Loucy (cell line): ENCODE measurements around the gene PLCB3.

Experiments
- H2AFZ ChIP-seq: fragments of 200-600 bp; sonication (generic); 2 replicates; pipeline ENCODE4 v1.6.0; 2016; ENCODE audit warnings: antibody characterized with exemption, mild to moderate bottlenecking, low read length, moderate library complexity
- H3F3A ChIP-seq: fragments of 200-600 bp; 2 replicates; pipeline ENCODE4 v1.6.0; 2016; ENCODE audit warnings: antibody characterized with exemption, low read depth, mild to moderate bottlenecking
- H3K27me3 ChIP-seq: fragments of 200-600 bp; sonication (generic); 2 replicates; pipeline ENCODE4 v1.6.1; 2014; ENCODE audit warnings: low read length, mild to moderate bottlenecking; ENCODE audit not compliant: insufficient read depth, poor library complexity, severe bottlenecking
- H3K36me3 ChIP-seq: fragments of 200-600 bp; sonication (generic); 2 replicates; pipeline ENCODE4 v1.6.1; 2016; ENCODE audit warnings: low read length; ENCODE audit not compliant: insufficient read depth
- H3K4me1 ChIP-seq: fragments of 200-600 bp; sonication (generic); 2 replicates; pipeline ENCODE4 v1.5.1; 2014; ENCODE audit warnings: low read length, mild to moderate bottlenecking; ENCODE audit not compliant: insufficient read depth, poor library complexity, severe bottlenecking
- H3K4me2 ChIP-seq: fragments of 200-600 bp; sonication (generic); 2 replicates; pipeline ENCODE4 v1.6.0; 2014; ENCODE audit warnings: antibody characterized with exemption, low read length, low read depth, mild to moderate bottlenecking; ENCODE audit not compliant: poor library complexity, severe bottlenecking
- H3K4me3 ChIP-seq: fragments of 200-600 bp; sonication (generic); 2 replicates; pipeline ENCODE4 v1.5.1; 2014; ENCODE audit warnings: low read length, mild to moderate bottlenecking, mixed read lengths; ENCODE audit not compliant: poor library complexity, severe bottlenecking
- H3K79me2 ChIP-seq: fragments of 200-600 bp; sonication (generic); 2 replicates; pipeline ENCODE4 v1.6.1; 2014; ENCODE audit warnings: low read length; ENCODE audit not compliant: insufficient read depth
- H3K9ac ChIP-seq: fragments of 200-600 bp; sonication (generic); 2 replicates; pipeline ENCODE4 v1.6.0; 2014; ENCODE audit warnings: mild to moderate bottlenecking, low read depth, low read length, moderate library complexity; ENCODE audit not compliant: poor library complexity, severe bottlenecking
- H3K9me2 ChIP-seq: fragments of 200-600 bp; sonication (generic); replicated peaks from 2 replicates; pipeline ENCODE4 v1.6.1; 2016; ENCODE audit warnings: low read depth, low read length, mixed read lengths
- H3K9me3 ChIP-seq: fragments of 200-600 bp; sonication (generic); 2 replicates; pipeline ENCODE4 v1.6.1; 2014; ENCODE audit warnings: mild to moderate bottlenecking, antibody characterized with exemption, low read length, low read depth; ENCODE audit not compliant: insufficient read depth
- H4K20me1 ChIP-seq: fragments of 200-600 bp; sonication (generic); 2 replicates; pipeline ENCODE4 v1.6.0; 2014; ENCODE audit warnings: antibody characterized with exemption, low read length, mild to moderate bottlenecking; ENCODE audit not compliant: insufficient read depth, poor library complexity, severe bottlenecking
- CTCF ChIP-seq: fragments of 200-600 bp; sonication (generic); conservative IDR thresholded peaks from 2 replicates; pipeline ENCODE4 v1.5.1; 2014; ENCODE audit warnings: mild to moderate bottlenecking, antibody characterized with exemption, low read length
- EZH2phosphoT487 ChIP-seq: fragments of 200-600 bp; IDR thresholded peaks from 2 replicates; pipeline ENCODE4 v1.6.1; 2018; ENCODE audit warnings: antibody characterized with exemption, mild to moderate bottlenecking, moderate library complexity, borderline replicate concordance

Gene PLCB3

DNA sequence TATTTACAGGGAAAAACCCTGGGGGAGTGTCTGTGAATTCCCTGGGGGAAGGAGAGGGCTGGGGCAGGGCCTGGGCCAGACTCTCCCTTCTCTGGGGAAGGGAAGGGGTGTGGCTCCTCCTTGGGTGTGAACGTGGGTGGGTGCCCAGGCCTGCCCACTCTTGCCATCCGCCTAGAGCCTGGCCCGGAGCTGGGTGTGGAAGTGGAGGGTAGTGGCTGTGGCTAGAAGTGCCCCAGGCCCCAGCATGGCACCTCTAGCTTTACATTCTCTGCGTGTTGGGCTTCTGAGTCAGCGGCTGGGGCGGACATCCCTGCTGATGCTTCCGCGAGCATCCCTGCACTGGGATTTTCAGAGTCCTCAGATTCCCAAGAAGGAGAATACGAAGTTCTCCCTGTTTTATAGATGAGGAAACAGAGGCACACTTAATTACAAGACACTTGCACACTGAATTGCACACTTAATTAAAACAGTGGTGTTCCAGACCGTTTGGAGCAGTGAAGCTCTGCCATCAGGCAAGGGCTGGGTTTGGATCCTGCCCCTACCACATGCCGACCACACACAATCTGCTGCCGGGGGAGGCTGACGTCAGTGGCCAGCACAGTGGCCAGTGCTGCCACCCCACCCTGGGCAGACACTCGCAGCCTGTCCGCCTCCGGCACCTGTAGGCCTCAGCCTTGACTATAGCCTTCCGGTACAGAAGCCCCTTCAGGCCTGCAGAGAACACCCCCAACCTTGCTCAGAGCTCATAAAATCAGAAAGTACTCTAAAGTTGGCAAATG is 25.5 kb downstream of the PLCB3 start:
- H3K9ac ChIP-seq = no peak overlapping the region
- no peaks in the 10 kb centered on the region for H3K9me3 ChIP-seq
- no peaks in the 10 kb centered on the region for H3K36me3 ChIP-seq
- no peaks in the 10 kb centered on the region for H3K9me2 ChIP-seq
- no peaks in the 10 kb centered on the region for H3K27me3 ChIP-seq
- H3K4me1 ChIP-seq = peaks cover 9% of the 10 kb centered on the region
- TF ChIP-seq CTCF (no peak), EZH2phosphoT487 (no peak)
- H2AFZ ChIP-seq = no peak overlapping the region
- no peaks in the 10 kb centered on the region for H4K20me1 ChIP-seq
- no peak overlapping the region for H3K4me2 ChIP-seq
- H3K4me3 ChIP-seq = no peak overlapping the region
- no peaks in the 10 kb centered on the region; the same call in 1 of the 2 replicates for H3K79me2 ChIP-seq
- no peaks in the 10 kb centered on the region for H3F3A ChIP-seq

DNA sequence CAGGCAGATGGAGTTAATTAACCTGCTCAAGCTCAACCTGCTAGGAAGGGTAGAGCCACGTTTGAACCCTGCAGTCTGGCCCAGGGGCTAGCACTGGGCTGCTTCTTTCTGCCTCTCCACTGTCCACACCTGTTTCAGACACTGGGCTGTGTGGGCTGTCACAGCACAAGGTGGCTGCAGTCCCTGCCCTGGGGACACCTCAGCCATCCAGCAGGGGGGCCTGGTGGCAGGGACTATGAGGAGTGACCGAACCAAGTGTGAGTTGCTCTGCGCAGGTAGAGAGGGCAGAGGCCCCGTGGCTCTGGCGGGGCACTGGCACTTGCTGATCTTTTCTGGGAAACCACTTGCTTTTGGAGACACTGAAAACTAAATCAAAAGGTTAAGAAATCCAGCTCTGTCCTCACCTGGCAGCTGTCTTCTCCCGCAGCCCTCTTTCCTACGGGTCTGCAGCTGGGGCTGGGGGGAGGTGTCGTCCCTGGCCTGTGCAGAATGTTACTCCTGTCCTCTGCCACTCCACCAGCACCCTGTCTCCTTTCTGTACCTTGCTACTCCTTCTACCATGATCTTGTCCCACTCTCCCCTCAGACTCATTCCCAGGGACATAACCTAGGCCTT is 27.4 kb downstream of the PLCB3 start:
- H3K4me3 ChIP-seq = no peak overlapping the region
- H3K27me3 ChIP-seq = no peaks in the 10 kb centered on the region
- no peak overlapping the region for H3K9ac ChIP-seq
- no peaks in the 10 kb centered on the region for H3F3A ChIP-seq
- H3K9me3 ChIP-seq = no peaks in the 10 kb centered on the region
- no peaks in the 10 kb centered on the region for H4K20me1 ChIP-seq
- no peak overlapping the region for H2AFZ ChIP-seq
- no peak overlapping the region for H3K4me2 ChIP-seq
- peaks cover under 1% of the 10 kb centered on the region for H3K4me1 ChIP-seq
- no peaks in the 10 kb centered on the region for H3K9me2 ChIP-seq
- H3K79me2 ChIP-seq = peaks cover 4% of the 10 kb centered on the region; the same call in 1 of the 2 replicates
- no peak for TF ChIP-seq CTCF
- no peak for TF ChIP-seq EZH2phosphoT487
- H3K36me3 ChIP-seq = no peaks in the 10 kb centered on the region

DNA sequence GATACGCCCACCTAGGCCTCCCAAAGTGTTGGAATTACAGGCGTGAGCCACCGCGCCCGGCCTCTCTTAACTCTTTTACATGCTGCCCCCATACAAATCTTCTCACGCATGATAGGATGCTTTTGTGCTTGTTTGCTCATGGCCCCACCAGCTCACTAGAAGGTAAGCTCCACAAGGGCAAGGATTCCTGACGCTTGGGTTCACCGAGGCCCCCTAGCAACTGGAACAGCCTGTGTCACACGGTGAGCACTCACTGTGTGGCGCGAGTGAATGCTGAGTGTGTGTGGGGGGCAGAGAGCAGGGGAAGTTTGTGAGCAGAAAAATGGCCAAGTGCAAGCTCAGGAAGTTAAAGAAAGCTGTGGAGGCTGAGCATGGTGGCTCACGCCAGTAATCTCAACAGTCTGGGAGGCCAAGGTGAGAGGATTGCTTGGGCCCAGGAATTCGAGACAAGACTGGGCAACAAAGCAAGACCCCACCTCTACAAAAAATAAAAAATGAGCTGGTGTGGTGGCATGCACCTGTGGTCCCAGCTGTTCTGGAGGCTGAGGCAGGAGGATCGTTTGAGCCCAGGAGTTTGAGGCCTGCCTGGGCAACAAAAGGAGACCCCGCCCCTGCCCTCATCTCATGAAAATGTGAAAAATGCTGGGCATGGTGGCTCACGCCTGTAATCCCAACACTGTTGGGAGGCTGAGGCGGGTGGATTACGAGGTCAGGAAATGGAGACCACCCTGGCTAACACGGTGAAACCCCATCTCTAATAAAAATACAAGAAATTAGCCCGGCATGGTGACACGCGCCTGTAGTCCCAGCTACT is 30.8 kb downstream of the PLCB3 start:
- no peak overlapping the region for H3K9ac ChIP-seq
- no peak overlapping the region for H3K4me2 ChIP-seq
- H3K4me3 ChIP-seq = no peak overlapping the region
- H3K27me3 ChIP-seq = no peaks in the 10 kb centered on the region
- no peaks in the 10 kb centered on the region for H3K9me2 ChIP-seq
- TF ChIP-seq EZH2phosphoT487 (no peak), CTCF (no peak)
- no peaks in the 10 kb centered on the region for H4K20me1 ChIP-seq
- H3K4me1 ChIP-seq = peaks cover 8% of the 10 kb centered on the region
- no peak overlapping the region for H2AFZ ChIP-seq
- no peaks in the 10 kb centered on the region for H3K36me3 ChIP-seq
- H3F3A ChIP-seq = no peaks in the 10 kb centered on the region
- H3K79me2 ChIP-seq = peaks cover 10% of the 10 kb centered on the region; the same call in 1 of the 2 replicates
- no peaks in the 10 kb centered on the region for H3K9me3 ChIP-seq
